ENCODE data around the gene MMP11. TPM values are rescaled to one million over a fixed set of nuclear protein-coding genes. Genes with fewer than 3 reads are reported as not detected.

Gene MMP11
- total RNA-seq, 1 experiment from 2014 or later, result 7.4 TPM

- DNase-seq (ENCODE audit: low read depth, low spot score), result no peak
- Histone ChIP-seq H3K4me1 (ENCODE audit: control insufficient read depth in 1 of 2, insufficient read depth in 2 of 2, low read length in 2 of 2) (peaks cover 17 to 32% of the 10 kb centered on the region in 2 experiments), H3K27me3 (ENCODE audit: insufficient read depth, low read length) (no peaks in the 10 kb centered on the region), H3K9me2 (ENCODE audit: insufficient read depth) (no peaks in the 10 kb centered on the region), H3K9ac (ENCODE audit: low read length) (no peak overlapping the region), H2AFZ (ENCODE audit: low read depth, low read length, poor library complexity, severe bottlenecking) (no peak overlapping the region), H3K9me3 (ENCODE audit: control insufficient read depth in 1 of 2, insufficient read depth in 1 of 2, low read depth in 1 of 2, low read length in 2 of 2) (no peaks in the 10 kb centered on the region), H4K20me1 (ENCODE audit: insufficient read depth) (no peaks in the 10 kb centered on the region), H3K36me3 (ENCODE audit: control insufficient read depth in 1 of 2, insufficient read depth in 2 of 2, low read length in 2 of 2) (no peaks in the 10 kb centered on the region), H3K27ac (ENCODE audit: low read depth, low read length) (no peak overlapping the region), H3K4me2 (ENCODE audit: low read length) (no peak overlapping the region), H3K79me2 (ENCODE audit: insufficient read depth, low read length) (no peaks in the 10 kb centered on the region), H3K4me3 (replicated peaks in 1 of 2; ENCODE audit: low read depth in 1 of 2, low read length in 2 of 2) (no peak overlapping the region)
- ChIA-PET CTCF (no interaction called here), RAD21 (ENCODE audit: low non-redundant PET in 1 of 2, low total read pairs in 2 of 2, uncharacterized antibody in 2 of 2, unreplicated experiment in 2 of 2) (no interaction called here), POLR2A (no interaction called here)
- ATAC-seq, result no peak
- no peak for TF ChIP-seq ZNF274 (IDR thresholded peaks at IDR 0.05; ENCODE audit: low read depth, low read length)
- no peak for TF ChIP-seq YY1 (IDR thresholded peaks at IDR 0.05; ENCODE audit: extremely low read depth, insufficient replicate concordance, low read depth, low read length)
- TF ChIP-seq ZFX (IDR thresholded peaks at IDR 0.05), result no peak
- TF ChIP-seq ATF3 (IDR thresholded peaks at IDR 0.05), result no peak
- TF ChIP-seq SRF (IDR thresholded peaks at IDR 0.05; ENCODE audit: low read depth), result no peak
- no peak for TF ChIP-seq MAX (IDR thresholded peaks at IDR 0.05)
- intact Hi-C loops (cut with micrococcal nuclease), result no loop called here
- no TSS peak for BruUV-seq (replicated peaks)
Measured at GRCh38 chr22:23780146-23780748, 7.6 kb downstream of the MMP11 start.

GRCh38 chr22:23781065-23781464 lies 8.4 kb downstream of the MMP11 start:
- BruUV-seq (replicated peaks), result no TSS peak
- DNase-seq (ENCODE audit: low read depth, low spot score) (no peak), ATAC-seq (no peak)
- Histone ChIP-seq H3K36me3 (ENCODE audit: control insufficient read depth in 1 of 2, insufficient read depth in 2 of 2, low read length in 2 of 2) (no peaks in the 10 kb centered on the region), H3K9me2 (ENCODE audit: insufficient read depth) (no peaks in the 10 kb centered on the region), H3K4me3 (replicated peaks in 1 of 2; ENCODE audit: low read depth in 1 of 2, low read length in 2 of 2) (no peak overlapping the region; a peak in 1 of 4 replicates), H3K27ac (ENCODE audit: low read depth, low read length) (peak overlapping the region; percentile 39; the same call in 1 of the 2 replicates), H3K4me1 (ENCODE audit: control insufficient read depth in 1 of 2, insufficient read depth in 2 of 2, low read length in 2 of 2) (peaks cover 17 to 32% of the 10 kb centered on the region in 2 experiments), H3K27me3 (ENCODE audit: insufficient read depth, low read length) (no peaks in the 10 kb centered on the region), H3K4me2 (ENCODE audit: low read length) (peak overlapping the region; percentile 54), H4K20me1 (ENCODE audit: insufficient read depth) (no peaks in the 10 kb centered on the region), H3K79me2 (ENCODE audit: insufficient read depth, low read length) (no peaks in the 10 kb centered on the region), H3K9ac (ENCODE audit: low read length) (peak overlapping the region; percentile 31; the same call in 1 of the 2 replicates), H3K9me3 (ENCODE audit: control insufficient read depth in 1 of 2, insufficient read depth in 1 of 2, low read depth in 1 of 2, low read length in 2 of 2) (no peaks in the 10 kb centered on the region), H2AFZ (ENCODE audit: low read depth, low read length, poor library complexity, severe bottlenecking) (no peak overlapping the region)
- intact Hi-C loops (cut with micrococcal nuclease), result no loop called here
- no peak for TF ChIP-seq CTCF (IDR thresholded peaks at IDR 0.05 in 2 of 3, conservative IDR thresholded peaks at IDR 0.05 in 1 of 3; ENCODE audit: borderline replicate concordance in 1 of 3, insufficient read depth in 1 of 3, low read depth in 2 of 3, low read length in 2 of 3)
- no peak for TF ChIP-seq SP1 (IDR thresholded peaks at IDR 0.05; ENCODE audit: low read depth)
- no peak for TF ChIP-seq CEBPB (IDR thresholded peaks at IDR 0.05; ENCODE audit: low read depth)
- TF ChIP-seq SRF (IDR thresholded peaks at IDR 0.05; ENCODE audit: low read depth), result no peak
- TF ChIP-seq ATF3 (IDR thresholded peaks at IDR 0.05), result no peak
- no peak for TF ChIP-seq ZFX (IDR thresholded peaks at IDR 0.05)
- no peak for TF ChIP-seq TCF7L2 (IDR thresholded peaks at IDR 0.05; ENCODE audit: borderline replicate concordance, extremely low read depth, insufficient read depth, insufficient read length)
- no peak for TF ChIP-seq RAD21 (IDR thresholded peaks at IDR 0.05; ENCODE audit: low read depth)
- no peak for TF ChIP-seq ZBTB33 (IDR thresholded peaks at IDR 0.05; ENCODE audit: extremely low read depth, insufficient replicate concordance, low read length)
- CTCF ChIA-PET, result no interaction called here
- RAD21 ChIA-PET (ENCODE audit: low non-redundant PET in 1 of 2, low total read pairs in 2 of 2, uncharacterized antibody in 2 of 2, unreplicated experiment in 2 of 2), result no interaction called here
- POLR2A ChIA-PET, result interaction anchor here (1.0 kb wide), 1 partner anchor 9 kb away, joined by 4 read pairs; the partner anchor contains the start of gene MMP11

All from HCT116 (cell line).